GM12892 (cell line): ENCODE results near the gene ADCY1.

Experiments
- DNase-seq: peaks from one replicate; pipeline ENCODE4 v3.0.0; 2011; ENCODE audit not compliant: insufficient read length
- FAIRE-seq: peaks from 2 replicates; lab custom pipeline; 2011; peaks lifted over from hg19 to GRCh38; lab: Jason Lieb, UNC
- POLR2A ChIP-seq: IDR thresholded peaks from 2 replicates; pipeline ENCODE4 v1.6.1; 2011; ENCODE audit warnings: low read depth, low read length, control low read depth
- POLR2AphosphoS5 ChIP-seq: IDR thresholded peaks from 2 replicates; pipeline ENCODE4 v1.6.1; 2011; ENCODE audit warnings: low read depth, low read length, control low read depth
- TAF1 ChIP-seq: IDR thresholded peaks from 2 replicates; pipeline ENCODE4 v1.6.1; 2011; ENCODE audit warnings: low read depth, mild to moderate bottlenecking, control low read depth, low read length, borderline replicate concordance

Gene ADCY1

DNA sequence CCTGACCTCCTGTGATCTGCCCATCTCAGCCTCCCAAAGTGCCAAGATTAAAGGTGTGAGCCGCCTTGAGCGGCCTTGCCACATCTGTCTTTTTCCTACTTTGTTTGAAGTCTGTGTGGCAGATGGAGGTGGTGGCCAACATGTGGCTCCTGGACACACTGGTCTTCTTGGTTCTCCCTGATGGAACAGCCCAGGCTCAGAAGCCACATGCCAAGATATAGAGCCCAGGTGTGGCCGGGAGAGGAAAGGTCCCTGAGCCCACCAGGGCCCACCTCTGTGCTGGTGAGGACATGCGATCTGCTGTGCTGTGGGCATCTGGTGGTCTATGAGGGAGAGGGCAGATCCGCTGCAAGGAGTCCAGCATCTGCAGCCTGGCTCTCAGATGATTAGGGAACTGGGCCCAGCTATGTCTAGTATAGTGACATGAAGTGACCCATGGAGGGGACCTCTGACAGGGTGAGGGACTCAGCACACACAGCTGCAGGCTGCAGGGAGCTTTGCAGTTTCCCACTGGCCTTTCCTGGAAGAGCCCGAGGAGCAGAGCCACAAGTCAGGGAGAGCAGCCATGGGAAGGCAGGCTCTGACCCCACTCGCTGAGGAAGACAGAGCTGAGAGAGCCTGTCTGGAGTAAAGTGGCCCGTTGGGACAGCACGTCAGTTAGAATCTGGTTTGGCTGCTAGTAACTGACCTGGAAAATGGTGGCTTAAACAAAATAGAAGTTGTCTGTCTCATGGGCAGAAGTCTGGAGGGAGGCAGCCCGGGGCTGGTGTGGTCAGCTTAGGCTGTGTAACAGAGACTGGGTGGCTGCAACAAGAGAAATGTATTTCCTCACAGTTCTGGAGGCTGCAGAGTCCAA is 25.9 kb downstream of the ADCY1 start:
- DNase-seq = no peak
- TF ChIP-seq POLR2A (no peak), TAF1 (no peak)
- no peak for FAIRE-seq

GRCh38 chr7:45601094-45601493 is 26.9 kb downstream of the ADCY1 start:
- FAIRE-seq (no peak), DNase-seq (no peak)
- no peak for TF ChIP-seq POLR2AphosphoS5
- no peak for TF ChIP-seq TAF1
- no peak for TF ChIP-seq POLR2A

GRCh38 chr7:45601816-45602540 is 27.8 kb downstream of the ADCY1 start:
- TF ChIP-seq TAF1 = no peak
- no peak for FAIRE-seq
- no peak for DNase-seq

DNA sequence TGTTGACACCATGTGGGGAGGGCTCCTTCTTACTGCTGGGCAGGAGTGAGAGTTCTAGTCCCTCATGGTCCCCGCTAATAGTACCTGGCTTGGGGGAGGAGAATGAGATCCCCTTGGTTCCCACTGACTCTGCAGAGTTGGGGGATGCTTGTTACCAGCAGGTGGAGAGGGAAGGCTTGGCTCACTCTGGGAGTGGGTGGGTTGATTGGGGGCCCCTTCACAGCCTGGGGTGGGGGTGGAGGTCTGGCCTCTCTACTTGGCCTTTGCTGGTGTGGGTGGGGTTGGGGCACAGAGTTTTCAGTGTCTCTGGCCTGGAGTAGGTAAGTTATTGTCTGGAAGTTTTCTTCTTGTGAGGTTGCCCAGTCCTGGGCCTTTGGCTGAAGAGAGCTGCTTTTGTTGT is 31.9 kb downstream of the ADCY1 start:
- no peak for TF ChIP-seq POLR2AphosphoS5
- no peak for TF ChIP-seq TAF1
- TF ChIP-seq POLR2A = no peak
- FAIRE-seq = no peak

DNA sequence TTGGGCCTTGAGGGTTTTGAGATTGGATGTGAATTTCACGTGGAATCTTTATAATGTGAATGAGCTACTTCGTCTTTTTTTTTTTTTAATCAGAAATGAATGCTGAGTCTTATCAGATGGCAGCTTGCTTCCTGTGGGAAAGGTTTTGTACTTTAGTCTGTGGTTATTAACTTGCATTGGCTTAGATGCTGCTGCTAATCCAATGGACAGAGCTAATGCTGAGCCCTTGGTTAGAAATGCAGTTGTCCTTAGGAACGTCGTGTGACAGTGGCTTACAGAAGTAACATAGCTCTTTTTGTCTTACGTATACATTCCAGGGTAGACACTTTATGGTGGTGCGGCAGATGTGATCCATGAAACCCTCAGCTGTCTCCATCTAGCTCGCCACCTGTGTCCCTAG is 32.8 kb downstream of the ADCY1 start:
- TF ChIP-seq POLR2A (no peak), POLR2AphosphoS5 (no peak), TAF1 (no peak)
- peak; percentile 50 for FAIRE-seq

More for the DNA sequence above, 31.9 kb downstream of the ADCY1 start:
- no peak for DNase-seq

DNA sequence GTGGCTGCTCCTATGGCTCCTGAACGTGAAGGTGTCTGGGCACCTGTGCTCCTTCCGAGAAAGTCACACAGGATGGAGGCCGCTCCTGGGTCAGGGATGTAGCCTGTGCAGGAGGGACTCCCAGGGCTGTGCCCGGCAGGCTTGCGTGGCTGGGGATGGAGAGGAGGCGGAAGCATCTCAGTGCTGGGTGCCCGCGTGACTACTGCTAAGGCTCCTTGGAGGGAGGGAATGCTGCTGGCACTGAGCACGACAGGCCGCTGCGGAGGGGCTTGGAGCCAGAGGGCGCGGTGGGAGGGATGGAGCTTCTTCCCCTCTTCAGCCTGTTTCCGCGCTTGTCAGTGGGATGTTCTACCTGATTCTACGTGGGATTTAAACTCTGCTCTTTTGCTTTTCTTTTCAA is 35.0 kb downstream of the ADCY1 start:
- DNase-seq (no peak), FAIRE-seq (no peak)
- TF ChIP-seq POLR2AphosphoS5 (no peak), POLR2A (no peak), TAF1 (no peak)

More for the DNA sequence above, 32.8 kb downstream of the ADCY1 start:
- no peak for DNase-seq

- TF ChIP-seq POLR2A = no peak
- no peak for TF ChIP-seq POLR2AphosphoS5
- TF ChIP-seq TAF1 = no peak
- no peak for FAIRE-seq
- DNase-seq = no peak
Measured at GRCh38 chr7:45610019-45610418, 35.9 kb downstream of the ADCY1 start.

DNA sequence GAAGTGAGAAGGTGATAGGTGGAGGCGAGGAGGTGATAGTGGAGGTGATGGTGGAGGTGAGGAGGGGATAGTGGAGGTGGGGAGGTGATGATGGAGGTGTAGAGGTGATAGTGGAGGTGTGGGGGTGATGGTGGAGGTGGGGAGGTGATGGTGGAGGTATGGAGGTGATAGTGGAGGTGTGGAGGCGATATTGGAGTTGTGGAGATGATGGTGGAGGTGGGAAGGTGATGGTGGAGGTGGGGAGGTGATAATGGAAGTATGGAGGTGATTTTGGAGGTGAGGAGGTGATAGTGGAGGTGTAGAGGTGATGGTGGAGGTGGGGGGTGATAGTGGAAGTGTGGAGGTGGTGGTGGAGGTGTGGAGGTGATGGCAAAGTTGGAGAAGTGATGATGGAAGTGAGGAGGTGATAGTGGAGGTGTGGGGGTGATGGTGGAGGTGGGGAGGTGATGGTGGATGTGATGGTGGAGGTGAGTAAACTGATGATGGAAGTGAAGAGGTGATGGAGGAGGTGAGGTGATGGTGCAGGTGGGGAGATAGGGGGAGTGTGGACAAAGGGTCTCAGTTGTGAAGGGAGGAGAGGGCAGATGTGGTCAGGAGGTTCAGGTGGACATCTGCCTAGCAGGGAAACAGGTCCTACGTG is 36.6 kb downstream of the ADCY1 start:
- no peak for DNase-seq
- TF ChIP-seq POLR2AphosphoS5 = no peak
- TF ChIP-seq POLR2A = no peak
- no peak for TF ChIP-seq TAF1
- peak; percentile 95 for FAIRE-seq

DNA sequence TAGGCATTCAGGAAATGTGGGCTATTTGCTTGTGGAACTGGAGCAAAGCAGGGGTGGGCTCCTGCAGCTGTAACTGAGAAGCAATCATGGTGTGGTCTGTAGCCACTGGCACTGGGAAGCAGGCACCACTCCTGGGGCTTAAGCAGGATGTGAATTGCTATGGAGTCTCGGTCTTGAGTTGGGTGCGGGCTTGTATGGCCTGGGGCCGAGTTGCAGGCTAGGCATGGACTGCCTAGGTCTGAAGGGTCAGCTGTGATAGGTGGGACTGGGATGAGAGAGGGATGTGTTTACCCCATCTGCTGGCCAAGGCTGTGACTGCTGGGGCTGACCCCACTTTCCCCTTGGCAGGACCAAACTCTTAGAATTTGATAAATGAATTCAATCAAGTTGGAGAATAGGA is 43.0 kb downstream of the ADCY1 start:
- no peak for DNase-seq
- TF ChIP-seq POLR2A (no peak), TAF1 (no peak), POLR2AphosphoS5 (no peak)
- FAIRE-seq = no peak

GRCh38 chr7:45622058-45622457 is 47.9 kb downstream of the ADCY1 start:
- DNase-seq (no peak), FAIRE-seq (no peak)
- TF ChIP-seq POLR2A = no peak
- TF ChIP-seq TAF1 = no peak
- no peak for TF ChIP-seq POLR2AphosphoS5

- TF ChIP-seq POLR2A = no peak
- TF ChIP-seq TAF1 = no peak
- DNase-seq = no peak
- no peak for FAIRE-seq
Measured at GRCh38 chr7:45623157-45623556, 49.0 kb downstream of the ADCY1 start.

DNA sequence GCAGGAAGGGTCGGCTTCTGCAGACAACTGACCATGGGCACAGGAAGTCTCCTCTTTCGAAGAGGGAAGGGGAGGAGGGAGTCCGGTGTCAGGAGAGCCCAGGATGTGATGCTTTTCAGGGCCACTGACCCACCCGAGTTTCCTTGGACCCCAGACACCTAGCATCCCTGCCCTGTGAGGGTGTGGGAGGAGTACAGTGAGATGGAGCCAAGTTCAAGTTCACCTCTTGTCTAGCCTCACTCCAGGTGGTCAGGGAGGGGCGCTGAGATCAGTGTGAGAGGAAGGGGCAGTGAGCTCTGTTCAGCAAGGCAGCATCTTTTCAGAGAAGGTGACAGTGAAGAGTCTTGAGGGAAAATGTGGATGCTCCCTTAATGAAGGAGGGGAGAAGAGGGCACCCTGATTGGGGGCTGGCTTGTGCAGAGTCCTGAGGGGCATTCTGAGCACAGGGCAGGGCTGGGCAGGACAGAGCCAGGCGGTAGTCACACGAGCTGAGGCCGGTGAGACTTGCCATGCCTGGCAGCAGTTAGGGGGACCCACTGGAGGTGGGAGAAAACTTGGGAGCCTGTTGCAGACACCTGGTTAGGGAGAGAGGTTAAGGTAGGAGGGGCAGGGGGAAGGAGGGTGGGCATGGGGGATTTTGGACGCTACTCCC is 49.7 kb downstream of the ADCY1 start:
- DNase-seq (no peak), FAIRE-seq (no peak)
- TF ChIP-seq TAF1 = no peak
- TF ChIP-seq POLR2AphosphoS5 = no peak
- no peak for TF ChIP-seq POLR2A

- TF ChIP-seq POLR2AphosphoS5 (no peak), TAF1 (no peak), POLR2A (no peak)
- FAIRE-seq = no peak
- DNase-seq = no peak
Measured at GRCh38 chr7:45624392-45624760, 50.2 kb downstream of the ADCY1 start.
